ENCODE results near the gene ITFG1.
"Not testable (repeated sequence)": the region's sequence is repeated elsewhere in the genome, so short reads cannot be mapped to it uniquely, and the experiment has no call there.

DNA sequence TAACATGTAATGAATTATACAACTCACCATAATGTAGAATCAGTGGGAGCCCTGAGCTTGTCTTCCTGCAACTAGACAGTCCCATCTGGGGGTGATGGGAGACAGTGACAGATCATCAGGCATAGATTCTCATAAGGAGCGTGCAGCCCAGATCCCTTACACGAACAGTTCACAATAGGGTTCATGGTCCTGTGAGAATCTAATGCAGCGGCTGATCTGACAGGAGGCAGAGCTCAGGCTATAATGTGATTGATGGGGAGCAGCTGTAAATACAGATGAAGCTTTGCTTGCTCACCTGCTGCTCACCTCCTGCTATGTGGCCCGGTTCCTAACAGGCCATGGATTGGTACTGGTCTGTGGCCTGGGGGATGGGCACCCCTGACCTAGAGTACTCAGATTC is 257.4 kb downstream of the ITFG1 start:
- TF ChIP-seq, protein P1, sequence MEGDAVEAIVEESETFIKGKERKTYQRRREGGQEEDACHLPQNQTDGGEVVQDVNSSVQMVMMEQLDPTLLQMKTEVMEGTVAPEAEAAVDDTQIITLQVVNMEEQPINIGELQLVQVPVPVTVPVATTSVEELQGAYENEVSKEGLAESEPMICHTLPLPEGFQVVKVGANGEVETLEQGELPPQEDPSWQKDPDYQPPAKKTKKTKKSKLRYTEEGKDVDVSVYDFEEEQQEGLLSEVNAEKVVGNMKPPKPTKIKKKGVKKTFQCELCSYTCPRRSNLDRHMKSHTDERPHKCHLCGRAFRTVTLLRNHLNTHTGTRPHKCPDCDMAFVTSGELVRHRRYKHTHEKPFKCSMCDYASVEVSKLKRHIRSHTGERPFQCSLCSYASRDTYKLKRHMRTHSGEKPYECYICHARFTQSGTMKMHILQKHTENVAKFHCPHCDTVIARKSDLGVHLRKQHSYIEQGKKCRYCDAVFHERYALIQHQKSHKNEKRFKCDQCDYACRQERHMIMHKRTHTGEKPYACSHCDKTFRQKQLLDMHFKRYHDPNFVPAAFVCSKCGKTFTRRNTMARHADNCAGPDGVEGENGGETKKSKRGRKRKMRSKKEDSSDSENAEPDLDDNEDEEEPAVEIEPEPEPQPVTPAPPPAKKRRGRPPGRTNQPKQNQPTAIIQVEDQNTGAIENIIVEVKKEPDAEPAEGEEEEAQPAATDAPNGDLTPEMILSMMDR (IDR thresholded peaks at IDR 0.05): not testable (repeated sequence)
- not testable (repeated sequence) for TF ChIP-seq POLR2A (IDR thresholded peaks at IDR 0.05)

All from breast epithelium (tissue), 3 donors.